HCT116 (cell line): ENCODE measurements around the gene SLC12A7. TPM values are rescaled to one million over a fixed set of nuclear protein-coding genes. Genes with fewer than 3 reads are reported as not detected.

Source experiments
- ATAC-seq: fragments of 200-7000 bp; cut with Tn5 transposase; 2 replicates; pipeline ENCODE4 v1.9.1; 2020; ENCODE audit warnings: mild to moderate bottlenecking, moderate library complexity
- BruUV-seq: library from RNA; stranded (reverse); fragments of 400-500 nt; replicated peaks from 2 replicates; lab custom pipeline; 2021; lab: Mats Ljungman, UMichigan
- CTCF ChIA-PET: fragments of 300-600 bp; sonication (Branson Sonifier 250); formaldehyde crosslinking; loops from one replicate; lab custom pipeline; 2021; ENCODE audit warnings: antibody characterized with exemption; lab: Charles Lee
- POLR2A ChIA-PET: fragments of 300-600, 350-600 bp; sonication (Branson Sonifier 250); formaldehyde crosslinking; loops from one replicate; lab custom pipeline; 2021; ENCODE audit warnings: antibody characterized with exemption; lab: Charles Lee
- RAD21 ChIA-PET, 2 experiments: fragments of 300-600 bp; sonication (Branson Sonifier 250); formaldehyde crosslinking; loops; one replicate each; lab custom pipeline; 2023; ENCODE audit warnings: low total read pairs in 2 of 2; ENCODE audit not compliant: uncharacterized antibody in 2 of 2, unreplicated experiment in 2 of 2, low non-redundant PET in 1 of 2; lab: Charles Lee
- DNase-seq: peaks from one replicate; pipeline ENCODE4 v3.0.0-alpha.2; 2010; ENCODE audit warnings: low read depth, low spot score
- H2AFZ ChIP-seq: fragments of 200-600 bp; shearing (Covaris generic), sonication (generic); 2 replicates; pipeline ENCODE4 v1.6.1; 2017; ENCODE audit warnings: low read depth, mixed run types, mixed read lengths, antibody characterized with exemption, low read length; ENCODE audit not compliant: poor library complexity, severe bottlenecking
- H3K27ac ChIP-seq: 2 replicates; pipeline ENCODE4 v1.5.1; 2012; ENCODE audit warnings: low read depth, low read length
- H3K27me3 ChIP-seq: fragments of 200-600 bp; sonication (generic); 2 replicates; pipeline ENCODE4 v1.6.1; 2016; ENCODE audit warnings: mixed run types, low read length, mixed read lengths; ENCODE audit not compliant: insufficient read depth
- H3K36me3 ChIP-seq, 2 experiments: fragments of 200-500 bp in 1 of 2; fragments of 200-600 bp in 1 of 2; sonication (Bioruptor generic) in 1 of 2; sonication (generic) in 1 of 2; 2 replicates each; pipeline versions ENCODE4 v1.5.1 to v1.6.1; 2014 to 2016; ENCODE audit warnings: low read length in 2 of 2, inconsistent platforms in 1 of 2, mixed read lengths in 1 of 2, mixed run types in 1 of 2; ENCODE audit not compliant: insufficient read depth in 2 of 2, control insufficient read depth in 1 of 2
- H3K4me1 ChIP-seq, 2 experiments: fragments of 200-600 bp in 1 of 2; sonication (generic) in 1 of 2; 2 replicates each; pipeline versions ENCODE4 v1.5.1 to v1.6.1; 2012 to 2017; ENCODE audit warnings: low read length in 2 of 2, inconsistent platforms in 1 of 2, mild to moderate bottlenecking in 1 of 2, mixed read lengths in 1 of 2, mixed run types in 1 of 2, moderate library complexity in 1 of 2; ENCODE audit not compliant: insufficient read depth in 2 of 2, control insufficient read depth in 1 of 2
- H3K4me2 ChIP-seq: fragments of 200-600 bp; sonication (generic); 2 replicates; pipeline ENCODE4 v1.6.1; 2017; ENCODE audit warnings: mixed run types, low read length, mixed read lengths
- H3K4me3 ChIP-seq, 2 experiments: fragments of 200-600 bp in 1 of 2; sonication (generic) in 1 of 2; replicated peaks in 1 of 2; 2 replicates each; pipeline ENCODE4 v1.5.1; 2011 to 2016; ENCODE audit warnings: low read length in 2 of 2, control low read depth in 1 of 2, low read depth in 1 of 2, mild to moderate bottlenecking in 1 of 2, mixed read lengths in 1 of 2, mixed run types in 1 of 2
- H3K79me2 ChIP-seq: fragments of 200-600 bp; sonication (generic); 2 replicates; pipeline ENCODE4 v1.6.1; 2017; ENCODE audit warnings: mild to moderate bottlenecking, mixed run types, low read length, moderate library complexity, mixed read lengths; ENCODE audit not compliant: insufficient read depth
- H3K9ac ChIP-seq: fragments of 200-600 bp; sonication (generic); 2 replicates; pipeline ENCODE4 v1.6.1; 2016; ENCODE audit warnings: low read length, mixed read lengths
- H3K9me2 ChIP-seq: fragments of 200-600 bp; sonication (generic), shearing (Covaris generic); 2 replicates; pipeline ENCODE4 v1.6.1; 2017; ENCODE audit warnings: mixed run types, mild to moderate bottlenecking, moderate library complexity; ENCODE audit not compliant: insufficient read depth
- H3K9me3 ChIP-seq, 2 experiments: fragments of 200-500 bp in 1 of 2; fragments of 200-600 bp in 1 of 2; sonication (Bioruptor generic) in 1 of 2; sonication (generic) in 1 of 2; 2 replicates each; pipeline ENCODE4 v1.6.1; 2014 to 2017; ENCODE audit warnings: low read length in 2 of 2, mixed read lengths in 2 of 2, inconsistent platforms in 1 of 2, low read depth in 1 of 2, mild to moderate bottlenecking in 1 of 2, mixed run types in 1 of 2, moderate library complexity in 1 of 2; ENCODE audit not compliant: control insufficient read depth in 1 of 2, insufficient read depth in 1 of 2
- H4K20me1 ChIP-seq: fragments of 200-600 bp; sonication (generic), shearing (Covaris generic); 2 replicates; pipeline ENCODE4 v1.6.1; 2017; ENCODE audit warnings: mixed run types, mild to moderate bottlenecking, moderate library complexity; ENCODE audit not compliant: insufficient read depth
- CBX3 ChIP-seq: IDR thresholded peaks from 2 replicates; pipeline ENCODE4 v1.6.1; 2012; ENCODE audit warnings: low read depth
- EGR1 ChIP-seq: IDR thresholded peaks from 2 replicates; pipeline ENCODE4 v1.6.1; 2012; ENCODE audit warnings: low read depth
- ELF1 ChIP-seq: IDR thresholded peaks from 2 replicates; pipeline ENCODE4 v1.6.1; 2012; ENCODE audit warnings: low read depth, borderline replicate concordance
- EZH2 ChIP-seq: fragments of 200-600 bp; sonication (generic); IDR thresholded peaks from 2 replicates; pipeline ENCODE4 v1.6.1; 2017; ENCODE audit warnings: antibody characterized with exemption, mixed run types
- EZH2phosphoT487 ChIP-seq: fragments of 200-600 bp; IDR thresholded peaks from 2 replicates; pipeline ENCODE4 v1.6.1; 2018; ENCODE audit warnings: antibody characterized with exemption, borderline replicate concordance
- FOSL1 ChIP-seq: IDR thresholded peaks from 2 replicates; pipeline ENCODE4 v1.6.1; 2012; ENCODE audit warnings: low read depth
- JUND ChIP-seq: IDR thresholded peaks from 2 replicates; pipeline ENCODE4 v1.6.1; 2012
- POLR2A ChIP-seq: IDR thresholded peaks from 2 replicates; pipeline ENCODE4 v1.7.0; 2011; ENCODE audit warnings: borderline replicate concordance; ENCODE audit not compliant: insufficient read depth, insufficient read length; ENCODE audit errors: extremely low read depth
- POLR2AphosphoS5 ChIP-seq: IDR thresholded peaks from 2 replicates; pipeline ENCODE4 v1.6.1; 2011; ENCODE audit warnings: mild to moderate bottlenecking, low read depth, low read length, moderate library complexity
- RAD21 ChIP-seq: IDR thresholded peaks from 2 replicates; pipeline ENCODE4 v1.6.1; 2012; ENCODE audit warnings: low read depth, mild to moderate bottlenecking
- YY1 ChIP-seq: IDR thresholded peaks from 2 replicates; pipeline ENCODE4 v1.6.1; 2011; ENCODE audit warnings: low read length, low read depth, moderate library complexity, mild to moderate bottlenecking; ENCODE audit not compliant: insufficient replicate concordance; ENCODE audit errors: extremely low read depth
- ZNF274 ChIP-seq: fragments of 200-500 bp; sonication (Bioruptor generic); IDR thresholded peaks from 2 replicates; pipeline ENCODE4 v1.6.1; 2014; ENCODE audit warnings: mild to moderate bottlenecking, low read depth, low read length, inconsistent platforms
- intact Hi-C: fragments of 100-400 bp; cut with micrococcal nuclease; formaldehyde crosslinking; loops from 2 replicates; pipeline ENCODE4 v1.10.0; 2022
- total RNA-seq: library from RNA; stranded (reverse); gene quantifications from one replicate; pipeline ENCODE4 v1.2.1, GENCODE V29; 2021; ENCODE audit not compliant: unreplicated experiment
- TF ChIP-seq, protein P1 (sequence below): IDR thresholded peaks from 2 replicates; pipeline ENCODE4 v1.6.1; 2012; ENCODE audit warnings: low read depth
- TF ChIP-seq, protein P2 (sequence below): IDR thresholded peaks from 2 replicates; pipeline ENCODE4 v1.6.1; 2012
- TF ChIP-seq, protein P3 (sequence below): IDR thresholded peaks from 2 replicates; pipeline ENCODE4 v1.6.1; 2011; ENCODE audit warnings: mild to moderate bottlenecking, low read length, moderate library complexity; ENCODE audit not compliant: insufficient replicate concordance; ENCODE audit errors: extremely low read depth

The SLC12A7 gene
- total RNA-seq, 1 experiment from 2014 or later = 29.6 TPM

DNA sequence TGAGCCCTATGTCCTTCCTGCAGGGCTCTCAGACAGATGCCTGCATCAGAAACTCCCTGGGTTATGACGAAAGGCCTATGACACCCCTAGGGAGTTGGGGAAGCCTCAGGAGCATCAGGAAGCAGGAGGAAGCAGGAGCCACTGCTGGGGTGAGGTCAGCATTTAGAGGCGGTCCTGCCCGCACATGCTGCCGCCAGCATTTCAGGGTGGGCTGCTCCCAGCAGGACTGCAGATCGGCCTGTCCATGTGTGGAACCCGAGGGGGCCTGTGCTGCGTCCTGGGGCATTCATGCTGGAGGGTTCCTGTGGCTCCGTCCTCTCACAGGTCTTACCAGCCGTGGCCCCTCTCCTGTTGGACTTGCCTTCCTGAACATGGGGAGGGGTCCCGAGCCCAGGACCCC is 96.4 kb downstream of the SLC12A7 start:
- intact Hi-C loops = no loop called here
- no peak overlapping the region for H3K9ac ChIP-seq
- no peaks in the 10 kb centered on the region; the same call in 1 of the 2 replicates for H4K20me1 ChIP-seq
- BruUV-seq = no TSS peak
- peaks cover 0 to 4% of the 10 kb centered on the region in 2 experiments; a peak in 1 of 4 replicates for H3K36me3 ChIP-seq
- no peak for ATAC-seq
- ChIA-PET CTCF (no interaction called here), POLR2A (no interaction called here), RAD21 (no interaction called here)
- no peak overlapping the region for H3K4me2 ChIP-seq
- H3K27me3 ChIP-seq = no peaks in the 10 kb centered on the region
- no peak for DNase-seq
- H3K27ac ChIP-seq = no peak overlapping the region
- no peak overlapping the region for H2AFZ ChIP-seq
- H3K9me3 ChIP-seq = no peaks in the 10 kb centered on the region
- TF ChIP-seq, protein P1, sequence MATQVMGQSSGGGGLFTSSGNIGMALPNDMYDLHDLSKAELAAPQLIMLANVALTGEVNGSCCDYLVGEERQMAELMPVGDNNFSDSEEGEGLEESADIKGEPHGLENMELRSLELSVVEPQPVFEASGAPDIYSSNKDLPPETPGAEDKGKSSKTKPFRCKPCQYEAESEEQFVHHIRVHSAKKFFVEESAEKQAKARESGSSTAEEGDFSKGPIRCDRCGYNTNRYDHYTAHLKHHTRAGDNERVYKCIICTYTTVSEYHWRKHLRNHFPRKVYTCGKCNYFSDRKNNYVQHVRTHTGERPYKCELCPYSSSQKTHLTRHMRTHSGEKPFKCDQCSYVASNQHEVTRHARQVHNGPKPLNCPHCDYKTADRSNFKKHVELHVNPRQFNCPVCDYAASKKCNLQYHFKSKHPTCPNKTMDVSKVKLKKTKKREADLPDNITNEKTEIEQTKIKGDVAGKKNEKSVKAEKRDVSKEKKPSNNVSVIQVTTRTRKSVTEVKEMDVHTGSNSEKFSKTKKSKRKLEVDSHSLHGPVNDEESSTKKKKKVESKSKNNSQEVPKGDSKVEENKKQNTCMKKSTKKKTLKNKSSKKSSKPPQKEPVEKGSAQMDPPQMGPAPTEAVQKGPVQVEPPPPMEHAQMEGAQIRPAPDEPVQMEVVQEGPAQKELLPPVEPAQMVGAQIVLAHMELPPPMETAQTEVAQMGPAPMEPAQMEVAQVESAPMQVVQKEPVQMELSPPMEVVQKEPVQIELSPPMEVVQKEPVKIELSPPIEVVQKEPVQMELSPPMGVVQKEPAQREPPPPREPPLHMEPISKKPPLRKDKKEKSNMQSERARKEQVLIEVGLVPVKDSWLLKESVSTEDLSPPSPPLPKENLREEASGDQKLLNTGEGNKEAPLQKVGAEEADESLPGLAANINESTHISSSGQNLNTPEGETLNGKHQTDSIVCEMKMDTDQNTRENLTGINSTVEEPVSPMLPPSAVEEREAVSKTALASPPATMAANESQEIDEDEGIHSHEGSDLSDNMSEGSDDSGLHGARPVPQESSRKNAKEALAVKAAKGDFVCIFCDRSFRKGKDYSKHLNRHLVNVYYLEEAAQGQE = no peak
- TF ChIP-seq POLR2AphosphoS5 (no peak), EGR1 (no peak), YY1 (no peak), ZNF274 (no peak), CBX3 (no peak), JUND (no peak), ELF1 (no peak), FOSL1 (no peak), RAD21 (no peak), EZH2 (no peak), EZH2phosphoT487 (no peak), POLR2A (no peak)
- TF ChIP-seq, protein P2, sequence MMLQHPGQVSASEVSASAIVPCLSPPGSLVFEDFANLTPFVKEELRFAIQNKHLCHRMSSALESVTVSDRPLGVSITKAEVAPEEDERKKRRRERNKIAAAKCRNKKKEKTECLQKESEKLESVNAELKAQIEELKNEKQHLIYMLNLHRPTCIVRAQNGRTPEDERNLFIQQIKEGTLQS = no peak
- TF ChIP-seq, protein P3, sequence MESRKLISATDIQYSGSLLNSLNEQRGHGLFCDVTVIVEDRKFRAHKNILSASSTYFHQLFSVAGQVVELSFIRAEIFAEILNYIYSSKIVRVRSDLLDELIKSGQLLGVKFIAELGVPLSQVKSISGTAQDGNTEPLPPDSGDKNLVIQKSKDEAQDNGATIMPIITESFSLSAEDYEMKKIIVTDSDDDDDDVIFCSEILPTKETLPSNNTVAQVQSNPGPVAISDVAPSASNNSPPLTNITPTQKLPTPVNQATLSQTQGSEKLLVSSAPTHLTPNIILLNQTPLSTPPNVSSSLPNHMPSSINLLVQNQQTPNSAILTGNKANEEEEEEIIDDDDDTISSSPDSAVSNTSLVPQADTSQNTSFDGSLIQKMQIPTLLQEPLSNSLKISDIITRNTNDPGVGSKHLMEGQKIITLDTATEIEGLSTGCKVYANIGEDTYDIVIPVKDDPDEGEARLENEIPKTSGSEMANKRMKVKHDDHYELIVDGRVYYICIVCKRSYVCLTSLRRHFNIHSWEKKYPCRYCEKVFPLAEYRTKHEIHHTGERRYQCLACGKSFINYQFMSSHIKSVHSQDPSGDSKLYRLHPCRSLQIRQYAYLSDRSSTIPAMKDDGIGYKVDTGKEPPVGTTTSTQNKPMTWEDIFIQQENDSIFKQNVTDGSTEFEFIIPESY = no peak
- H3K4me1 ChIP-seq = peaks cover 6 to 9% of the 10 kb centered on the region in 2 experiments
- no peaks in the 10 kb centered on the region for H3K79me2 ChIP-seq
- H3K9me2 ChIP-seq = no peaks in the 10 kb centered on the region
- no peak overlapping the region for H3K4me3 ChIP-seq
